Glomerular endothelial cell (primary cell): Measurements from ENCODE around the gene B3GAT3. TPM values are rescaled to one million over a fixed set of nuclear protein-coding genes. Genes with fewer than 3 reads are reported as not detected.
A peak's percentile ranks its signal among the peaks of the same experiment; 100 is the strongest.
"Not testable (repeated sequence)": the region's sequence is repeated elsewhere in the genome, so short reads cannot be mapped to it uniquely, and the experiment has no call there.

Experiments
- DNase-seq: peaks from one replicate; pipeline ENCODE4 v3.0.0-alpha.2; 2011; ENCODE audit warnings: low read depth, low spot score; ENCODE audit errors: extremely low read depth
- total RNA-seq: library from RNA; depleted of rRNA; stranded (reverse); fragments of >200 nt; gene quantifications from 2 replicates; pipeline ENCODE4 v1.2.3, GENCODE V29; 2015

B3GAT3 gene
- total RNA-seq, 1 donor from 2014 or later, result 42.5 TPM

DNA sequence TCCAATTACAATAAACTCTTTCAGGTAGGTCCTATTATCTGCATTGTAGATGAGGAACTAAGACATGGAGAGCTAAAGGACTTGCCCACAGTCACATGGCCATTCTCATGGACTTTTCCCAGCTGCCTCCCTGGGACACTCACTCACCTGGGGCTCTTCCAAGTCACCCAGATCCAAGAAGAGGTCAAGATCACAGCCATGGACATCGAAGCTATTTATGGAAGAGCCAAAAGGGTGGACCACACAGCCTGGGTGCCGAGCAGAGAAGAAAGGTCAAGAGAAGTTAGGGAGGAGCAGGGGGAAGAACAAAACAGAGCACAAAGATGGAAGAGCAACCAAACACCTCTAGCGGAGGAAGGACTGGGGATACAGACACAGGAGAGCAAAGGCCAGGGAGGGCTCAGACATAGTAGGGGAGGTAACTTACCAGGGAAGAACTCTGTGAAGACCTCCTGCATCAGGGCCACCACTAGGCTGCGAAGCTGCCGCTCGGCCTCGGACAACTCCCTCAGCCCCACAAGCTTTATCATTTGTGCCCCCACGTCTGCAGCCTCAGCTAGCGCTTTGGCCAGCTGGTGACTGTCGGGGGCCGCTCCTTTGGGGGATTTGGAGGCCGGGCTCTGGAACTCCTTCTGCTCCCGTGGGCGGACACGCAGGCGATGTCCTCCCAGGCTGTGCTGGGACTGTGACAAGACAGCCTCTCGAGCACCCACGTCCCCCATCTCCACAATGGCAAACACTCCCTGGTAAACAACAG, 40.6 kb downstream of the B3GAT3 start:
- DNase-seq, result no peak

DNA sequence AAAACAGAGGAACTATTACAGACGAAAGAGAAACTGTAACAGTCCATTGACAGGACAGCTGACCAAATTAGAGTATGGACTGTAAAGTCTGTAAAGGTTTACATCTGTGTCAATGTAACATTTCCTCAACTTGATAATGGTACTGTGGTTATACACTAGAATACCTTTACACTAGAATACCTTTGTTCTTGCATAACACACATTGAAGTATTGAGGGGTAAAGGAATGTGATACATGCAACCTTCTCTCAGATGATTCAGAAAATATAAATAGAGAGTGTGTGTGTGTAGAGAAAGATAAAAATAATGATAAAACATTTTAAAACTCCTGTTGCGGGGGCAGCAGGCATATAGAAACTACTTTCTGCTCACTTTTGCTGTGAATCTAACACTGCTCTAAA, 42.5 kb downstream of the B3GAT3 start:
- DNase-seq, result no peak

DNA sequence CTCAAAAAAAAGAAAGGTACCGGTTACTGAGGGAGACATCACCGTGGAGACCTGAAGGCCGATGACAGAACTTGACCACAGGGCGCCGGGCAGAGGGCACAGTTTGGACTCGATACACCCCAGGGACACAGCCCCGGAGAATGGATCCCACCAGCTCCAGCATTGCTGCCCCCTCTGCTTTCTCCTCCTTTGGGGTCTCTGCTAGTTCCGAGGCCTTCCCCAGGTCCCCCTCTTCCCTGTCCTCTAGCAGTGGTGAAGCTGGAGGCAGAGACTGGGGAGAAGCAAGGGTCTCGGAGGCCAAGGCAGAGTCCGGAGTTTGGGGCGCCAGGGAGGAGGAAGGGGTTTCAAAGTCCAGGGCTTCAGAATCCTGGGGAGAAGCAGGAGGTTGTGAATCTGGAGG, 43.2 kb downstream of the B3GAT3 start:
- DNase-seq, result no peak

DNA sequence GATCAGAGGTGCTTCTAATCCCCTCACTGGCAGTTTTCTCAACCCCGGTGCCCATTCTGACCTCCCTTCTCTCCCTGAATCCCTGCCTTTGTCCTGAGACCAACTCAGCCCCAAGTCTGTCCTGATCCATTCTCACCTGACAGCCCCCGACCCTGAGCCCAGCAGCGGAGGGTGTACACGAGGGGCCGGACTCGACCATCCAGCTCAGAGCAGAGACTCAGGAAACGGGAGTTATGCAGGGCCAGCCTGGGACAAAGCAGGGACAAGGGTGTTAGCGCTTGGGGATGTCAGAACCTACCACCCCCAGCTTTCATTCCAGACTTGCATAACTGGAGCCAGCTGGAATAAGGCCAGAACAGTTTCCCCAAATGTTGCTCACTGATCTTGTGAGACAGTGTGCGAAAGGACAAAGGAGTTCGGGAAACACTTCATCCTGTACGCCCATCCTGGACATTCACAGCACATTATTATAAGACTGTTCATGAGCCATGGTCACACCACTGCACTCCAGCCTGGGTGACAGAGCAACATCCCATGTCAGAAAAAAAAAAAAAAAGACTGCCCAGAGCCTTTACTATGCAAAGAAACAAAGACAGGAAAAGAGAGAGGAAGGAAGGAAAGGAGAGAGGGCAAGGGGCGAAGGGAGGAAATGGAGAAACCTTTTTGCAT, 44.6 kb downstream of the B3GAT3 start:
- DNase-seq, result peak; percentile 98

DNA sequence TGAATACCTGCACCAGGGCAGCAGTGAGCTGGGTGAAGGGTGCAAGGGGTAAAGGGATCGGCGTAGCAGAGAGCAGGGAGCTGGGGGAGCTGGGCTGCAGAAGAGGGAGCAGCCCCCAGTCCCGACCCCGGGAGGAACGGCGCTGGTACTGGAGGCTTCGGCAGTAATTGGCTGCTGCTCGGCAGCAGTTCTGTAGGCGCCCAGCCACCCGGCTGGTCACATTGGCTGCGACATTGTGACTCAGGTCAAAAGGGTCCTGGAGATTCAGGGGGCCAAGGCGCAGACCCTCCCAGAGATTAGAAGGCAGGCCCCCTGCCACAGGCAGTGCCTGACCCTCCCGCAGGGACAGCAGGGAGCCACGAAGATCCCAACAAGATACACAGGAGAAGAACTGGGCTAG, 45.9 kb downstream of the B3GAT3 start:
- DNase-seq, result no peak

DNA sequence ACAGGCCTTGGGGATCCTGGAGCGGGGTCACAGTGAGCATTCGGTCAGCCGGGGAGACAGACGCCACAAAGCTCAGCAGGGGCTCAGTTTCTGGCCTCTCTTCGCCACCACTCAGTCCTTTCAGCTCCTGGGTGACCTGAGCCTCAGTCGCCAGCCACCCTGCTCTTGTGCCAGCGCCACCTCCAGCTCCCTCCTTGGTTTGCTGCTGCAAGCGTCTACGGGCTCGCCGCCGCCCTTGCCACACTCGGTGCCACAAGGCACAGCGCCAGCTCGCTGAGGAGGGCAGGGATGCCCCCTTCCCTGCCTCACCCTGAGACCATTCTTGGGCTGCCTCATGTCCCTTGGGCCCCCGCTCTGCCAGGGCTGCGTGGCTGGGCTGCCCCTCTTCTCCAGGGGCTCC, 46.6 kb downstream of the B3GAT3 start:
- DNase-seq, result no peak

DNA sequence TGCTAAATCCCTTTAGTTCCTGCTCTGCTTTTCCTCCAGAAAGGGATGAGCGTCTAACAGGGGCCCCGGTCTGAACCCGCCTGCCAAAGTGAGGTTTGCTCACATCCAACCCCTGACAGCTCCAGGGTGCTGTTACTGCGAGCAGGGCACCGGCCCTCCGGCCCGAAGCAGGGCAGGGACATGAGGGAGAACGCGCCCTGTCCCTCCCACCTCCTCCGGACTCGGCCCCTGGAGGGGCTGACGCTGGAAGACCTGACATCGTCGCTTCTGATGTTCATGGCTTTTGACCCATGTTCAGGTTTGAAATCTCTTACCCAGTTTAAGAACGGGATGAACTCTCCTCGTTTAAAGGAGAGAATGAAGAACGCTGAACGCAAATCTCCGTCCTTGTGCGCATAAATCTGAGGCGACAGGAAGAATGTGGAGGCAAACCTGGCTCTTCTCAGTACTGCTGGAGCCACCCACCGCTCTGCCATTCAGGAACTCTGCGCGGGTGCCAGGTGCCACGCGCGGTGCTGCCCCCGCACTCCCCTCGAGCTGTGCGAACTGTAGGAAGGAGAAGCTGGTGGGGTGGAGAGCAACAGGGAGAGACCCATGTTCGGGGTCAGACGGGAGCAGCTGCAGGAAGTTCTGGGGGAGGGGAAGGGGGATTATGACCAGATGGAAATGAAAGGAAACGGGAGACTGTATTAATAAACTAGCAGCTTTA, 47.3 kb downstream of the B3GAT3 start:
- no peak for DNase-seq

DNA sequence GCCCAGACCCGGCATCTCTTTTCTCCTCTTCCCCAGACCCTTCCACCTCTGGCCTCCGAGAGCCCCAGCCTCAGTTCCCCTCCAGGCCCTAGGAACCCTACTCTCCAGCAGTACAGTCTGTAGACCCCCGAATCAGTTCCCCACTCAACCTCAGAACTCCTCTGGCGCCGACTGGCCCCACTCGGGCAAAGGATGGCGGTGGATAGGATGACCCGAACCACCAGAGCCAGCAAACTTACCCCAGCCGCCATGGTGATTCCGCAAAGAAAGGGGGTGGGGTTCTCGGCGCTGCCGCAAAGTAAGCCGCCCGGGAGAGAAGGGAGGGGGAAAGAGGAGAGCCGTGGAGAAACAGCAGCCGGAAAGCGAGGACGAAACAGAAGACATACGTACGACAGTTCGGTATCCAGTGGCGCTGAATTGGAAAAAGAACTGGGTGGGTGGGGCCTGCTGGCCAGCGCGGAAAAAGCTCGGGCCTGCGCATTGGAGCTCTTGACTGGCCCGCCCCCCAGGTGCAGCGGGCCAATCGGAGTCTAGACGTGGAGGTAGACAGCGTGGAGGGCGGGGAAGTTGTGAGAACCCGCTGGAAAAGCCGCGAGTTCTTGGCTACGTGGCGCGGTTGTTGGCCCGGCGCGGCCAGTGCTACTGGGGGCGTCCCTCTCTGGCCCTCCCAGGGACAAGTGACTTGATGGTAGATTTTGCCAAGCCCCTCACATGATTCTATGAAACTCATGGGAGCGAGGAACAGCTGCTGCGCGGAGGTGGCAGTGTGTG, 48.0 kb downstream of the B3GAT3 start, which contains the start of gene EEF1G:
EEF1G (minus strand) TSS at position 300 of the 771 bp plus-strand sequence; CDS start at position 251, 49 bp downstream.
- peak; percentile 98 for DNase-seq

DNA sequence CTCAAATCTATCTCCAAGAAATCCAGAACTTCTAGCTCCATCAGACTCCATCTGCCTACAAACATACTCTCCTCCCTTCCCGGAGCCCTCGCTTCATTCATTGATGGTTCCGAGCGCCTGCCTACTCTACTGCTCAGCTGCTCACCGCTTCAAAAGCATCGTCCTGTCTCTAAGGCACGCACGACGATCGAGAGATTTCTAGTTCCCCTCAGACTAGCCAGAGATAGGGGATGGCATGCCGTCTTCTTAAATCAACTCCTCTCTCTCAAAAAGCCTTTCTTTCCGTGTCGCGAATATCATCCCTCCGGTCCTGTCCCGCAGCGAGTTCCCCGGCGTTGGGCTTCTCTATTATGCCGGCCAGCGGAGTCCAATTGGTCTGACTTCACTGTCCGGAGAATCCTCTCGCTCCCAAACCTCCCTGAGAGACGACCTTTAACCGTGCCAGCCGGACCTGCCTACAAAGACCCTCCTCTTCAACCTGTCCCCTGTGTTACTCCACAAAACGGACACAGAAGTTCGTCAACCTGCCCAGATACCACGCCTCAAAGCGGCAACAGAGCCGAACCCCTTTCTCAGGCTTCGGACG, 48.7 kb downstream of the B3GAT3 start:
- no peak for DNase-seq

DNA sequence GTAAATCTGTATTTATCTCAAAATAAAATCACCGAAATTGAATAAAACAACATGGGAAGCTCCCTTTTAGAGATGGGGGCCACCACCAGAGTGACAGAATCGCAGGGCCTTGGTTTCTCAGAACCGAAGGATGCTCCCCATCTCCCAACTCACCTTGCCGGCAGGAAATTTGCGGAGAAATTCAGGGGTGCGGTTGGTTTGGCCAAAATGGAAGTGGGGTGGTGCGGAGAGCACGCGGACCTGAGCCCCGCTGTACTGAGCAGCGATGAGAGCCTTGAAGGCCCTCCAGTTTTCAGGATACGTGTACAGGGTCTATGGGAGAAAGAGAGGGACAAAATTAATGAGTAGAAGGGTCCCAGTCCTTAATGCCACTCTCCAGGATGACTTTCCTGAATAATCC, 49.4 kb downstream of the B3GAT3 start:
- DNase-seq, result no peak

DNA sequence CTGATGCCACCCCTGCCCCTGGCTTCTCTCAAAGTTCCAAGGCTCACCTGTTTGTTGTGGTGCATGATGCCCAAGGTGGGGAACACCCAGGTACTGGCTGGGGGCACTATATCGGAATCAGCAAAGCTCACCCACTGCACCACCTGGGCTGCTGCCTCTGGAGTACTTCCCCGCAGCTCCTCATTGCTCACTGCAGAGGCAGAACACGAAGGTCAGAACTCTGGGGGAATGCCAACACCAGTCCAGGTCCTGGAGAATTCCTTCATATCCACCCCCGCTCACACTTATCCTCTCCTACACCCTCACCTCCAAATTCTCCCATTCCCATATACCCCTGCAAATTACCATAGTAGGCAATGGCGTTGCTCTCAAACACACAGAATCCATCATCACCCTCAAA, 50.3 kb downstream of the B3GAT3 start:
- not testable (repeated sequence) for DNase-seq

DNA sequence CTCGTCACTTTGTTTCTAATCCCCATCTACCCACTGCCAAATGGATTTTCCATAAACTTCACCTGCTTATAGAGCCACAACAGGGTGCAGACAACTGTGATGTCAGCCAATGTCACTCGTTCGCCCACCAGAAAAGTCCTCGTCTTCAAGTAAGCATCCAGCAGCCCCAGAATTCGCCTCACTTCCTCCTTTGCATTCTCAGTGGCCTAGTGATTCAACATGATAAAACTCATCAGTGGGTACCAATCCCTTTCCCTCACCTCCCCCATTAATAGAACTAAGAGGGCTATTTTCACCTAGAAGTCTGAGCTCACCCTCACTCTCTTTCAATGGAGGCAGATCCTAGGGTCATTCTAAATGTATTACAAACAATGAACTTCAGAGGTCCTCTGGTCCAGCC, 50.9 kb downstream of the B3GAT3 start:
- DNase-seq, result not testable (repeated sequence)

DNA sequence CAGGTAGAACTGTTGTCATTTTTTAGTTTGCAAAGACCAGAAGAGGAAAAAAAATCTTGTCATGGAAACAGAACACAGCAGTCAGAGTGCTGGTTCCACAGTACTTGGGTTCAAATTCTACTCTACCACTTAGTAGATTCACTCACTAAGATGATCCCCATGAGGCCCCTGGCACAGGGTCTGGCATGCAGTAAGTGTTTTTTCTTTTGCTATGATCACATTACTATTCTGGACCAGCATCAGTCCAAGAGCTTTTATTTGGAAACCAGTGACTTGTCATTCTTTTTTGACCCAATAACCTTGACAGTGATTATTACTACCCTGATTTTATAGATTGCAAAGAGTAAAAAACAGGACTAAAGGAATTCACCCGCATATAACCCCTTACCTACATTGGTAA, 52.2 kb downstream of the B3GAT3 start:
- DNase-seq, result no peak

DNA sequence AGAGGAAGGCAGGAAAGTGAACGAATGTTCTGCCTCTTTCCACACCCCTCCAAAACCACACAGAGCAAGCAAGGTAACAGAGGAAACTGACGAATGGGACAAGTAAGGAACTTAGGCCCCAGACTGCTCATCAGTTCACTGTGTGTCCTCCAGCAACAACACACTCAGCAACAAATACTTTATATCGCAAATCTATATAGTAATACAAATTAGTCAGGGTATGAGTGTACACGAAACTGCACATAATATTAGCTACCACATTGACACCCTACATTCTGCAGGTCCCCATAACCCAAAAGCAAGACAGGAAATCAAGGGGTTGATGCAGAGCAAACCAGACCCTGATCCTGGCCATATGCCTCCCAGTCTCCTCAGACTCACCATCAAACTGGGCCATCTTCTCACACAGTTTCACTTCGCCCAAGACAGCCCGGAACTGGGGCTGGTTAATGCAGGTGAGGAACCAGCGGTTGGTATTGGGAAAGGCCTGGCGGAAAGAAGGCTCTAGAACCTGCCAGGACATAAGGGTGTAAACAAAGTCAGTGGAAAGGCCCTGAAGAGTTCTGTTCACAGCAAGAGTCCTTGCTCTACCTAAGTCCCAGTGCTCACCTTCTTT, 54.7 kb downstream of the B3GAT3 start:
- DNase-seq, result no peak

DNA sequence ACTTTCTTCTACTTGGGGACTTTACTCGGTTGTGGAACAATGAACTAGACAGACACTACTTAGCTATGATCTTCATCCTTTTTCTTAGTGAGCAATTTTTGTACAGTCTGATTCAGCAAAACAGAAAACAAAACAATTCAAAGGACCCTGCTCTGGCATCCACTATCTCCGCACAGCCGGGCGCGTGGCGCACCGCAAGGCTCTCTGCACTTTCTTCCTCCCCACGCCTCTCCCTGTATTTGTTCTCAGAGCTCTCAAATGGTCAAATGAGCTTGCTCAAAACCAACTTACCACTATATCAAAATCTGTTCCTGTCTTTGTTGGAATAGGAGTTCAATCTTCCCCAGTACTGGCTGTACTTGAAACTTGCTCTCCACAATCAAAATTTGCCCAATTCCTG, 55.5 kb downstream of the B3GAT3 start:
- DNase-seq, result no peak

Other genes starting within 250 kb of the B3GAT3 start
- gene SCGB1A1, start 203.0 kb downstream of the B3GAT3 start, total RNA-seq, result not detected in 2 replicates
- gene AHNAK, start 75.2 kb downstream of the B3GAT3 start, total RNA-seq, result 562 and 666 TPM in 2 replicates
- 1,186 and 1,947 TPM in 2 replicates for gene EEF1G, start 48.1 kb downstream of the B3GAT3 start, total RNA-seq
- 12.8 and 16.8 TPM in 2 replicates for gene TUT1, start 30.5 kb downstream of the B3GAT3 start, total RNA-seq
- gene MTA2, start 20.1 kb downstream of the B3GAT3 start, total RNA-seq, result 143 and 154 TPM in 2 replicates
- 33.2 and 83.2 TPM in 2 replicates for gene EML3, start 9.2 kb downstream of the B3GAT3 start, total RNA-seq
- 1.4 and 2.3 TPM in 2 replicates for gene ROM1, start 8.7 kb downstream of the B3GAT3 start, total RNA-seq
- gene GANAB, start 24.6 kb upstream of the B3GAT3 start, total RNA-seq, result 295 and 372 TPM in 2 replicates
- 29.0 and 29.5 TPM in 2 replicates for gene INTS5, start 31.3 kb upstream of the B3GAT3 start, total RNA-seq
- 49.7 and 56.8 TPM in 2 replicates for gene C11orf98, start 43.2 kb upstream of the B3GAT3 start, total RNA-seq
- 2.4 and 2.5 TPM in 2 replicates for gene CSKMT, start 43.3 kb upstream of the B3GAT3 start, total RNA-seq
- gene UQCC3, start 49.7 kb upstream of the B3GAT3 start, total RNA-seq, result 7.8 and 9.9 TPM in 2 replicates
- gene LBHD1, start 50.3 kb upstream of the B3GAT3 start, total RNA-seq, result 2.1 and 7.1 TPM in 2 replicates
- gene UBXN1, start 57.1 kb upstream of the B3GAT3 start, total RNA-seq, result 134 and 162 TPM in 2 replicates
- gene LRRN4CL, start 67.5 kb upstream of the B3GAT3 start, total RNA-seq, result not detected in 2 replicates
- gene BSCL2, start 85.4 kb upstream of the B3GAT3 start, total RNA-seq, result 34.8 and 36.4 TPM in 2 replicates
- not detected in 2 replicates for gene GNG3, start 85.7 kb upstream of the B3GAT3 start, total RNA-seq
- gene HNRNPUL2, start 105.5 kb upstream of the B3GAT3 start, total RNA-seq, result 13.2 and 23.6 TPM in 2 replicates
- 34.9 and 35.2 TPM in 2 replicates for gene TTC9C, start 106.5 kb upstream of the B3GAT3 start, total RNA-seq
- 7.2 and 12.6 TPM in 2 replicates for gene ZBTB3, start 132.2 kb upstream of the B3GAT3 start, total RNA-seq
- gene POLR2G, start 139.6 kb upstream of the B3GAT3 start, total RNA-seq, result 75.5 and 88.6 TPM in 2 replicates
- 20.6 and 21.8 TPM in 2 replicates for gene TAF6L, start 149.4 kb upstream of the B3GAT3 start, total RNA-seq
- gene TMEM179B, start 165.4 kb upstream of the B3GAT3 start, total RNA-seq, result 63.9 and 65.4 TPM in 2 replicates
- 16.8 and 23.2 TPM in 2 replicates for gene TMEM223, start 170.0 kb upstream of the B3GAT3 start, total RNA-seq
- 38.1 and 63.2 TPM in 2 replicates for gene NXF1, start 183.5 kb upstream of the B3GAT3 start, total RNA-seq
- gene STX5, start 210.1 kb upstream of the B3GAT3 start, total RNA-seq, result 36.7 and 37.1 TPM in 2 replicates
- not detected in 2 replicates for gene TEX54, start 210.9 kb upstream of the B3GAT3 start, total RNA-seq
- gene WDR74, start 217.6 kb upstream of the B3GAT3 start, total RNA-seq, result 32.3 and 37.5 TPM in 2 replicates